Measurements from ENCODE around the gene LRRC15. TPM values are rescaled to one million over a fixed set of nuclear protein-coding genes. Genes with fewer than 3 reads are reported as not detected.

Gene LRRC15
- total RNA-seq, 4 donors from 2014 or later = 5.6 to 23.7 (median 9.6) TPM; not detected in 1

DNA sequence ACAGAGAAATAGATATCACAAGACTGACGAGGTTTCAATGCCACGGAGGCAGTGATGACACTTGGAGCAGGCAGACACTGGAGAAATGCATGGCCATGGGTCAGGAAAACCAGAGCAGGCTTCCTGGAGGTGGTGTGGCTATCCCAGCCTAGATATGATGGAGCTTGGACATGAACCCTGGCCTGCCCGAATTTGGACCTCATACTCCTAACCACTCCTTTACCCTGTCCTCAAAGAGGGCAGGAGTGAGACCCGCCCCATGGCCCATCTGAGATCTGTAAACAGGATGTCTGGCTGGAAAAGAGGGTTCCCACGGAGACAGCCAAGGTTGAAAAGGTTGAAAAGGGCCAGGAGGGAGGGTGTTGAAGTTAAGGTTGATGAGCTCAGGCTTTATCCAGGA, 49.4 kb downstream of the LRRC15 start:
- peaks cover 28% of the 10 kb centered on the region for H3K4me1 ChIP-seq
- H3K27ac ChIP-seq = no peak overlapping the region
- no peak for DNase-seq (ENCODE audit: low spot score in 2 of 2)
- WGBS = 82% methylated on average over 5 of the region's 5 CpGs
- peaks cover 3% of the 10 kb centered on the region for H3K27me3 ChIP-seq
- H3K9me3 ChIP-seq = no peaks in the 10 kb centered on the region
- TF ChIP-seq EP300 (IDR thresholded peaks at IDR 0.05) (no peak), POLR2A (IDR thresholded peaks at IDR 0.05) (no peak), POLR2AphosphoS5 (IDR thresholded peaks at IDR 0.05) (no peak)
- TF ChIP-seq, protein P1, sequence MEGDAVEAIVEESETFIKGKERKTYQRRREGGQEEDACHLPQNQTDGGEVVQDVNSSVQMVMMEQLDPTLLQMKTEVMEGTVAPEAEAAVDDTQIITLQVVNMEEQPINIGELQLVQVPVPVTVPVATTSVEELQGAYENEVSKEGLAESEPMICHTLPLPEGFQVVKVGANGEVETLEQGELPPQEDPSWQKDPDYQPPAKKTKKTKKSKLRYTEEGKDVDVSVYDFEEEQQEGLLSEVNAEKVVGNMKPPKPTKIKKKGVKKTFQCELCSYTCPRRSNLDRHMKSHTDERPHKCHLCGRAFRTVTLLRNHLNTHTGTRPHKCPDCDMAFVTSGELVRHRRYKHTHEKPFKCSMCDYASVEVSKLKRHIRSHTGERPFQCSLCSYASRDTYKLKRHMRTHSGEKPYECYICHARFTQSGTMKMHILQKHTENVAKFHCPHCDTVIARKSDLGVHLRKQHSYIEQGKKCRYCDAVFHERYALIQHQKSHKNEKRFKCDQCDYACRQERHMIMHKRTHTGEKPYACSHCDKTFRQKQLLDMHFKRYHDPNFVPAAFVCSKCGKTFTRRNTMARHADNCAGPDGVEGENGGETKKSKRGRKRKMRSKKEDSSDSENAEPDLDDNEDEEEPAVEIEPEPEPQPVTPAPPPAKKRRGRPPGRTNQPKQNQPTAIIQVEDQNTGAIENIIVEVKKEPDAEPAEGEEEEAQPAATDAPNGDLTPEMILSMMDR (IDR thresholded peaks at IDR 0.05) = no peak
- H3K4me3 ChIP-seq = no peak overlapping the region
- no peaks in the 10 kb centered on the region for H3K36me3 ChIP-seq

DNA sequence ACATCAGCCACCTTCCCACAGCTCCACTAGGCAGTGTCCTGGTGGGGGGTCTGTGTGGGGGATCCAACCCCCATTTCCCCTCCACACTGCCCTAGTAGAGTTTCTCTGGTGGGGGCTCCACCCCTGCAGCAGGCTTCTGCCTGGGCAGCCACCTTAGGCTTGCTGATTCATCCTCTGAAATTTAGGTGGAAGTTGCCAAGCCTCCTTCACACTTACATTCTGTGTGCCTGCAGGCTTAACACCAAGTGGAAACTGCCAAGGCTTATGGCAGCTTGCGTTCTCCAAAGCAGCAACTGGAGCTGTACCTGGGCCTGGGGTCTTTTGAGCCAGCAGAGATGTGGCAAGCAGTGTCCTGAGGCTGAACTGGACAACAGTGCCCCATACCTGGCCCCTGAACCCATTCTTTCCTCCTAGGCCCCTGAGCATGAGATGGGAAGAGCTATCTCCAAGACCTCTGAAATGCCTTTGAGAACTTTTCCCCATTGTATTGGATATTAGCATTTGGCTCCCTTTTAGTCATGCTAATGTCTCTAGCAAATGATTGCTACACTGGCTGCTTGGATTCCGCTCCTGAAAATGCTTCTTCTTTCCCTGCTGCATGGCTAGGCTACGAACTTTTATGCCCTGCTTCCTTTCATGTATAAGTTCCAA, 50.9 kb downstream of the LRRC15 start:
- Histone ChIP-seq H3K27me3 (peaks cover 3% of the 10 kb centered on the region), H3K4me1 (peaks cover 34% of the 10 kb centered on the region), H3K9me3 (no peaks in the 10 kb centered on the region), H3K27ac (no peak overlapping the region), H3K36me3 (no peaks in the 10 kb centered on the region), H3K4me3 (no peak overlapping the region)
- no peak for DNase-seq (ENCODE audit: low spot score in 2 of 2)
- WGBS = 95% methylated on average over 2 of the region's 3 CpGs
- TF ChIP-seq, protein P1 (IDR thresholded peaks at IDR 0.05) = no peak
- TF ChIP-seq EP300 (IDR thresholded peaks at IDR 0.05) (no peak), POLR2AphosphoS5 (IDR thresholded peaks at IDR 0.05) (no peak), POLR2A (IDR thresholded peaks at IDR 0.05) (no peak)

DNA sequence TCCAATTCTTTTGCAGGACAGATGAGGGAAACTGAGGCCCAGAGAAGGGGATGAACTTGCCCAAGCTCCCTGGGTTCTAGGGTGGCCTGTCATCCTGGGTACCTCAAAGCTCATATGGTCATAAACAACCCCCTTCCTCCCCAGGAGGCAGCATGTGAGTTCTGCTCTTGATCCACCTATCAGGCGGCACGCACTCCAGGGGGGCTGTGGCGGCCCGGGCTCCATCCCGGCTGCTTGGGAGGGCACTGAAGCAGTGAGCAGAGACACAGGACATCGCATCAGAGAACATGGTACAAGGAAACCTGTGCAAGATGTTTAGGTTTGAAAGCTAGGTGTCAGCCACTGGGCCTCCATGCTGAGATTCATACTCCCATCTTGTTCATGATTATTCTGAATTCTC, 52.6 kb downstream of the LRRC15 start:
- TF ChIP-seq POLR2A (IDR thresholded peaks at IDR 0.05) = no peak
- no peak for TF ChIP-seq POLR2AphosphoS5 (IDR thresholded peaks at IDR 0.05)
- TF ChIP-seq EP300 (IDR thresholded peaks at IDR 0.05) = no peak
- TF ChIP-seq, protein P1 (IDR thresholded peaks at IDR 0.05) = no peak
- no peak for DNase-seq (ENCODE audit: low spot score in 2 of 2)
- Histone ChIP-seq H3K4me1 (peaks cover 43% of the 10 kb centered on the region), H3K4me3 (no peak overlapping the region), H3K9me3 (no peaks in the 10 kb centered on the region), H3K27me3 (peaks cover 3% of the 10 kb centered on the region), H3K27ac (no peak overlapping the region), H3K36me3 (no peaks in the 10 kb centered on the region)
- no CpG with 5 or more reads among the region's 6 CpGs for WGBS

DNA sequence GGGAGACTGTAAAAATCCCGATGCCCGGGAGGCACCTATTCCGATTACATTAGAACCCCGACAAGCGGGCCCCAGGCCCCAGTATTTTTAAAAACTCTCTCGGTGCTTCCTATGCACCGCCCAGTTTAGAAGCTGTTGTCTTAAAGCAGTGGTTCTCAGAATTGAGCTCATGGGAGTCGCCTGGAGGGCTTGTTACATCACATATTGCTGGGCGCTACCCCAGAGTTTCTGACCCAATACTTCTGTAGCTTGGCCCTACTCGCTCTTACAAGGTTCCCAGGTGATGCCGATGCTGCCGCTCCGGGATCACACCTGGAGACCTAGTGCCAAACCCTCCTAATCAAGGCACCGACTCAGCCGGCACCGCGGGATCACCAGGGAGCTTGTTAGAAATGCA, 53.6 kb downstream of the LRRC15 start:
- 21% methylated on average over 8 of the region's 17 CpGs for WGBS
- no peaks in the 10 kb centered on the region for H3K36me3 ChIP-seq
- no peak overlapping the region for H3K27ac ChIP-seq
- TF ChIP-seq POLR2A (IDR thresholded peaks at IDR 0.05) (no peak), POLR2AphosphoS5 (IDR thresholded peaks at IDR 0.05) (no peak), EP300 (IDR thresholded peaks at IDR 0.05) (no peak)
- TF ChIP-seq, protein P1 (IDR thresholded peaks at IDR 0.05) = no peak
- H3K27me3 ChIP-seq = peaks cover 3% of the 10 kb centered on the region
- H3K9me3 ChIP-seq = no peaks in the 10 kb centered on the region
- no peak for DNase-seq (ENCODE audit: low spot score in 2 of 2)
- H3K4me3 ChIP-seq = peak overlapping the region; percentile 57
- H3K4me1 ChIP-seq = peaks cover 47% of the 10 kb centered on the region

DNA sequence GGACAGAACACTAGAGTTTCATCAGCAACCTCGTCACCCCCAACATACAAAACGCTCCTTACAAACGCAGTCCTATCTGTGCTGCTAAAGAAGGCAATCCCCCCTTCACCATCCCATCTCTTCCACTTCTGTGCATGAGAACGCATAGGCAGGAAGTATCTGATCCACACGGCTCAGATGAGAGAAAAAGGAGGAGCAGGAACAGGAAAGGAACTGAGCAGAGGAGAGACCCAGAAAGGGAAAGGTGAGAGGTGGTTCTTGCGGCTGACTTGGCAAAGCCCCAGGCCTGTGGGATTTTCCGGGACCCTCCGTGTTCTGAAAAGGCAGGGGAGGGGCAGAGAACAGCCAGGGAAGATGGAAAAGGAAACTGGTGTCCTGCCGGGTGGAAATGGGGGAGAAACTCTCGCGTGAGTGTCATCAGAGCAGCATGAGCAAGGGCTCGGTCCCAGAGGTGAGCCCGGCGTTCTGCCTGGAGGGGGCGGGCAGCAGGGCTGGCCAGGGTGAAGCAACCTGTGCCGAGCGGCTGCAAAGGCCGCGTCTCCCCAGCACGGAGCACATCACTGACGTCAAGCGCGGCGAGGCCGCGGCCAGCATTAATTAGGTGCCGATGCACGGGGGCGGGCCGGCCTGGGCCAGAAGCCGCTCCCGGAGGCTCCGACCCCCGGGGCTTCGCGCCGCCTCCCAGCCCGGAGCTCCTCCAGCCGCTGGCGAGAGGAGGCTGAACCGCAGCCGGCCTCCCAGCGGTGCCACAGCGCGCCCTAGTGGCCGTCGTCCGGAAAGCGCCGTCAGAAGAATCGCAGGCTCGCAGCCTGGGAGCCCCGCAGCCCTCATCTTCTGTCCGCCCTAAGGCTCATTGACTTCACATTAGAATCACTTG, 54.2 kb downstream of the LRRC15 start:
- WGBS = 2% methylated on average over 25 of the region's 54 CpGs
- no peak for TF ChIP-seq EP300 (IDR thresholded peaks at IDR 0.05)
- peak in 2 of 3 donors; percentile 34 to 66 for TF ChIP-seq POLR2AphosphoS5 (IDR thresholded peaks at IDR 0.05)
- TF ChIP-seq POLR2A (IDR thresholded peaks at IDR 0.05) = no peak
- TF ChIP-seq, protein P1 (IDR thresholded peaks at IDR 0.05) = peak; percentile 92 to 95

More for the DNA sequence above, 54.2 kb downstream of the LRRC15 start:
- Histone ChIP-seq H3K4me3 (peak overlapping the region; percentile 57), H3K27ac (peak overlapping the region; percentile 73), H3K9me3 (no peaks in the 10 kb centered on the region), H3K4me1 (peaks cover 54% of the 10 kb centered on the region), H3K27me3 (peaks cover 3% of the 10 kb centered on the region), H3K36me3 (no peaks in the 10 kb centered on the region)
- peak; percentile 89 to 90 for DNase-seq (ENCODE audit: low spot score in 2 of 2)

All from suprapubic skin (tissue), 4 donors.